GM20431 (cell line): ENCODE results near the gene ZNF536.

ENCODE experiments used
- in situ Hi-C: fragments of 300-500 bp; cut with MseI, MboI; formaldehyde crosslinking; loops from one replicate; pipeline ENCODE4 v1.15.0; 2020; ENCODE audit warnings: low sequenced_read_pairs; ENCODE audit not compliant: unreplicated experiment

Gene ZNF536

GRCh38 chr19:30371960-30372824 is at the start of gene ZNF536:
Gene ZNF536, plus strand, starts transcription at chr19:30372384. Its CDS starts 71,179 bp downstream, at chr19:30443563.
- in situ Hi-C loops = no loop called here

- in situ Hi-C loops = no loop called here
Observed at GRCh38 chr19:30322641-30323320, 49.4 kb upstream of the ZNF536 start.

GRCh38 chr19:30323904-30324303 is 48.3 kb upstream of the ZNF536 start:
- in situ Hi-C loops = no loop called here

- in situ Hi-C loops = no loop called here
Observed at GRCh38 chr19:30324982-30325381, 47.2 kb upstream of the ZNF536 start.

GRCh38 chr19:30325676-30326392 is 46.4 kb upstream of the ZNF536 start:
- in situ Hi-C loops = no loop called here

- in situ Hi-C loops = no loop called here
Observed at GRCh38 chr19:30326393-30326710, 45.8 kb upstream of the ZNF536 start.

GRCh38 chr19:30327331-30327730 is 44.9 kb upstream of the ZNF536 start:
- in situ Hi-C loops = no loop called here

GRCh38 chr19:30328096-30328495 is 44.1 kb upstream of the ZNF536 start:
- in situ Hi-C loops = no loop called here

- in situ Hi-C loops = no loop called here
Observed at GRCh38 chr19:30330266-30330665, 41.9 kb upstream of the ZNF536 start.

- in situ Hi-C loops = no loop called here
Observed at GRCh38 chr19:30332445-30333234, 39.5 kb upstream of the ZNF536 start.

- in situ Hi-C loops = no loop called here
Observed at GRCh38 chr19:30333291-30334065, 38.7 kb upstream of the ZNF536 start.

- in situ Hi-C loops = no loop called here
Observed at GRCh38 chr19:30334841-30335240, 37.3 kb upstream of the ZNF536 start.

- in situ Hi-C loops = no loop called here
Observed at GRCh38 chr19:30335306-30335886, 36.8 kb upstream of the ZNF536 start.

- in situ Hi-C loops = no loop called here
Observed at GRCh38 chr19:30336290-30336689, 35.9 kb upstream of the ZNF536 start.

- in situ Hi-C loops = no loop called here
Observed at GRCh38 chr19:30338041-30338456, 34.1 kb upstream of the ZNF536 start.

GRCh38 chr19:30338878-30339623 is 33.1 kb upstream of the ZNF536 start:
- in situ Hi-C loops = no loop called here

- in situ Hi-C loops = no loop called here
Observed at GRCh38 chr19:30339624-30340525, 32.3 kb upstream of the ZNF536 start.
